ENCODE measurements around the gene UGT3A1. TPM values are rescaled to one million over a fixed set of nuclear protein-coding genes. Genes with fewer than 3 reads are reported as not detected.

UGT3A1 gene
- total RNA-seq = not detected in 2 replicates

DNA sequence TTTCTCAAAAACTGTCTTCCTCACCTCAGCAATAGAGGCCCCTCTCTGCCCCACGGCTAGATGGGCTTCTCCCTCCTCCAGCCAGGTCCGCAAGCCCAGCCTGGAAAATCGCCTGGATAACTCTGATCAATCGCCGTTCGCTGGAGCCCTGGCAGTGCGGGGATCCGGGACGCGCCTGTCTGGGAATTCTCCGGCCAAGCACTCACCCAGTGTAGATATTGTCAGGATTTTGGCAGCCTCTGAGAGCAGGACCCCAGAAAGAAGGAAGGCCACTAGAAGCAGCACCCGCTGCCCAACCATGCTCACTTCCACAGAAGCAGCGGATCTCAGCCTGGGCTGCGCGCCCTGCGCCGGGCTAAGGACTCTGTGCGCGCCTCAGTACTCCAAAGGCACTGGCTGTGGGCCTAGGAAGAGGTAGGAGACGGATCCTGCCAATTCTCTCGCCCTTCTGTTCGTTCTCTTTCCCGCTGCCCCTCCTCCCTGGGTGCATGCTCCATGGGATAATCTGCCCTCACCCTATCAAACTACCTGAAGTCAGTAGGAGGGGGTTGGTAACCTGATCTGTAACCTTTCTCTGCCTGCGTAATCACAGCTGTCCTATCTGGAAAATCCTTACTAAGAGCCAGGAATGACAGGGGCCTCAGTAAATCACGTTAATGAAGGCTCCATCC lies at the start of gene UGT3A1:
TSS of gene UGT3A1 (minus strand) at position 450 of the 671 bp plus-strand sequence. CDS start at position 300, 150 bp downstream.

GRCh38 chr5:35938568-35939227 lies 52.5 kb downstream of the UGT3A1 start, which contains the start of gene CAPSL:
Gene CAPSL (minus strand): TSS chr5:35938622. CDS start chr5:35921120, 17,502 bp downstream.

Other genes starting within 250 kb of the UGT3A1 start
- gene IL7R, start 134.5 kb downstream of the UGT3A1 start, total RNA-seq = 4.9 and 20.7 TPM in 2 replicates
- not detected in 2 replicates for gene CAPSL, start 52.8 kb downstream of the UGT3A1 start, total RNA-seq
- gene UGT3A2, start 75.5 kb upstream of the UGT3A1 start, total RNA-seq = not detected in 2 replicates
- 15.1 and 16.4 TPM in 2 replicates for gene LMBRD2, start 160.5 kb upstream of the UGT3A1 start, total RNA-seq
- 20.9 and 34.8 TPM in 2 replicates for gene SKP2, start 160.7 kb upstream of the UGT3A1 start, total RNA-seq